Keratinocyte (primary cell): ENCODE data around the gene LRCOL1. TPM values are rescaled to one million over a fixed set of nuclear protein-coding genes. Genes with fewer than 3 reads are reported as not detected.

ENCODE experiments used
- DNase-seq: peaks from one replicate; pipeline ENCODE4 v3.0.0-alpha.2; 2011; ENCODE audit warnings: low read depth, missing footprints, low spot score
- FAIRE-seq: peaks from 2 replicates; lab custom pipeline; 2011; peaks lifted over from hg19 to GRCh38; lab: Jason Lieb, UNC
- H2AFZ ChIP-seq: 2 replicates; pipeline ENCODE4 v1.6.0; 2012; ENCODE audit warnings: low read length, control low read depth, inconsistent platforms; ENCODE audit not compliant: control insufficient read depth
- H3K27ac ChIP-seq: 2 replicates; pipeline ENCODE4 v1.5.1; 2011; ENCODE audit warnings: low read length; ENCODE audit not compliant: control insufficient read depth, insufficient read depth
- H3K27me3 ChIP-seq: 3 replicates; pipeline ENCODE4 v1.6.0; 2011; ENCODE audit warnings: low read length; ENCODE audit not compliant: control insufficient read depth, insufficient read depth; ENCODE audit errors: extremely low read depth
- H3K36me3 ChIP-seq, 2 experiments: 2 replicates in 1 of 2; 3 replicates in 1 of 2; pipeline ENCODE4 v1.5.1; 2011; ENCODE audit warnings: low read length in 2 of 2, mild to moderate bottlenecking in 1 of 2; ENCODE audit not compliant: control insufficient read depth in 2 of 2, insufficient read depth in 2 of 2; ENCODE audit errors: extremely low read depth in 1 of 2
- H3K4me1 ChIP-seq: 3 replicates; pipeline ENCODE4 v1.5.1; 2011; ENCODE audit warnings: low read length; ENCODE audit not compliant: control insufficient read depth, insufficient read depth; ENCODE audit errors: extremely low read depth
- H3K4me2 ChIP-seq: 3 replicates; pipeline ENCODE4 v1.6.0; 2011; ENCODE audit warnings: low read depth, low read length; ENCODE audit not compliant: control insufficient read depth, insufficient read depth; ENCODE audit errors: extremely low read depth
- H3K4me3 ChIP-seq, 3 experiments: fragments of 200-600 bp in 1 of 3; sonication (generic) in 1 of 3; 2 replicates in 2 of 3; 3 replicates in 1 of 3; pipeline ENCODE4 v1.5.1; 2011 to 2016; ENCODE audit warnings: low read length in 3 of 3, mild to moderate bottlenecking in 3 of 3, control low read depth in 2 of 3, inconsistent platforms in 1 of 3, low read depth in 1 of 3, mixed read lengths in 1 of 3, mixed run types in 1 of 3, moderate library complexity in 1 of 3; ENCODE audit not compliant: control insufficient read depth in 2 of 3, insufficient read depth in 2 of 3; ENCODE audit errors: extremely low read depth in 1 of 3
- H3K79me2 ChIP-seq: 2 replicates; pipeline ENCODE4 v1.6.0; 2012; ENCODE audit warnings: low read length; ENCODE audit not compliant: control insufficient read depth, insufficient read depth
- H3K9ac ChIP-seq: 3 replicates; pipeline ENCODE4 v1.6.0; 2011; ENCODE audit warnings: low read length; ENCODE audit not compliant: control insufficient read depth, insufficient read depth; ENCODE audit errors: extremely low read depth
- H3K9me1 ChIP-seq: 3 replicates; pipeline ENCODE4 v1.6.0; 2011; ENCODE audit warnings: low read length; ENCODE audit not compliant: control insufficient read depth, insufficient read depth; ENCODE audit errors: extremely low read depth
- H3K9me3 ChIP-seq: 2 replicates; pipeline ENCODE4 v1.5.1; 2012; ENCODE audit warnings: low read depth, low read length; ENCODE audit not compliant: control insufficient read depth
- H4K20me1 ChIP-seq: 3 replicates; pipeline ENCODE4 v1.6.0; 2011; ENCODE audit warnings: low read length; ENCODE audit not compliant: control insufficient read depth, insufficient read depth; ENCODE audit errors: extremely low read depth
- EZH2 ChIP-seq: IDR thresholded peaks from one replicate; pipeline ENCODE4 v1.6.1; 2012; ENCODE audit warnings: inconsistent platforms, mild to moderate bottlenecking, low read length, moderate library complexity
- dilution Hi-C: fragments of 300-500 bp; cut with MboI; formaldehyde crosslinking; loops from one replicate; pipeline ENCODE4 v1.7.0; 2020; ENCODE audit warnings: low sequenced_read_pairs; ENCODE audit not compliant: extremely low pct_ligation_motif_present
- polyA plus RNA-seq, 5 experiments: library from polyadenylated mRNA; depleted of rRNA in 3 of 5; stranded (reverse) in 3 of 5; stranded (forward) in 1 of 5; unstranded in 1 of 5; fragments of >200 nt; gene quantifications; 1 replicate in 1 of 5; 2 replicates in 3 of 5; 3 replicates in 1 of 5; pipeline versions ENCODE4 v1.2.1 to v1.2.3, GENCODE V29; 2011 to 2012; ENCODE audit warnings: missing spikeins in 2 of 5, low read depth in 1 of 5, low replicate concordance in 1 of 5
- TF ChIP-seq, protein P1 (sequence below), 3 experiments: IDR thresholded peaks in 1 of 3; conservative IDR thresholded peaks in 1 of 3; optimal IDR thresholded peaks in 1 of 3; 2 replicates in 2 of 3; 3 replicates in 1 of 3; pipeline versions ENCODE3 to v1.5.1; 2011; ENCODE audit warnings: low read length in 3 of 3, mild to moderate bottlenecking in 3 of 3, moderate library complexity in 2 of 3, control low read depth in 1 of 3, inconsistent platforms in 1 of 3; ENCODE audit not compliant: insufficient read depth in 2 of 3; ENCODE audit errors: extremely low read depth in 1 of 3

The LRCOL1 gene
- polyA plus RNA-seq, 1 donor (not counting 4 experiments of a cell fraction or from before 2014, with no cell fraction given) = not detected

DNA sequence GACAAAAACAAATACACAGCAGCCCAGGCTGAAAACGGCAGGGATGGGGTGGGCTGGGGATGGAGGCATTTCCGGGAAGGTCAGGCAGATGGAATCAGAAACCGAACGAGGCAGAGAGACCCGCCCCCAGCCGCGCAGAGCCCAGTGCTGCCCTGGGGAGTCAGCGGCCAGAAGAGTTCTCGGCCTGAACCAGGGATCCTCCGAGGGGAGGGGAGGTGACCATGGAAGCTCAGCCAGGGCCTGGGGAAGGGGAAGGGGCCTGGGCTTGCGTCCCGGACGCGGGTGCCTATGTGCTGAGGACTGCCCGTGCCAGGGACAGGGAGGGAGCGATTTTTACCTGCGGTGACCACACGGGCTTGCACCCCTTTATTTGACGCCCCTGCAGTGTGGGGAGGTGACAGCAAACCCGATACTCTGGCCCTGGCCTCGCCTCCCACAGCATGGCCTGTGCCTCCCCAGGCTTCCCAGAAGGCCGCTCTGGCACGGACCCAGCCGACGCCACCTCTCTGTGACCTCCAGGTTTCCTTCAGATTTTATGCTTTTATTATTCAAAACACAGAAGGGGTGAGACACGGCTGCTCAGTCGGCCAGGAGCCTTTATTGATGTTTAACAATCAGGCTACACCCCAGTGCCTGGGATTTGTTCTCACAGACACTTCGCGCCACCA lies 7.7 kb downstream of the LRCOL1 start:
- no peak overlapping the region for H2AFZ ChIP-seq
- dilution Hi-C loops = no loop called here
- H3K79me2 ChIP-seq = no peaks in the 10 kb centered on the region
- no peaks in the 10 kb centered on the region for H4K20me1 ChIP-seq
- no peaks in the 10 kb centered on the region for H3K9me3 ChIP-seq
- no peak overlapping the region for H3K9ac ChIP-seq
- FAIRE-seq (no peak), DNase-seq (no peak)
- H3K4me3 ChIP-seq = no peak overlapping the region
- TF ChIP-seq, protein P1, sequence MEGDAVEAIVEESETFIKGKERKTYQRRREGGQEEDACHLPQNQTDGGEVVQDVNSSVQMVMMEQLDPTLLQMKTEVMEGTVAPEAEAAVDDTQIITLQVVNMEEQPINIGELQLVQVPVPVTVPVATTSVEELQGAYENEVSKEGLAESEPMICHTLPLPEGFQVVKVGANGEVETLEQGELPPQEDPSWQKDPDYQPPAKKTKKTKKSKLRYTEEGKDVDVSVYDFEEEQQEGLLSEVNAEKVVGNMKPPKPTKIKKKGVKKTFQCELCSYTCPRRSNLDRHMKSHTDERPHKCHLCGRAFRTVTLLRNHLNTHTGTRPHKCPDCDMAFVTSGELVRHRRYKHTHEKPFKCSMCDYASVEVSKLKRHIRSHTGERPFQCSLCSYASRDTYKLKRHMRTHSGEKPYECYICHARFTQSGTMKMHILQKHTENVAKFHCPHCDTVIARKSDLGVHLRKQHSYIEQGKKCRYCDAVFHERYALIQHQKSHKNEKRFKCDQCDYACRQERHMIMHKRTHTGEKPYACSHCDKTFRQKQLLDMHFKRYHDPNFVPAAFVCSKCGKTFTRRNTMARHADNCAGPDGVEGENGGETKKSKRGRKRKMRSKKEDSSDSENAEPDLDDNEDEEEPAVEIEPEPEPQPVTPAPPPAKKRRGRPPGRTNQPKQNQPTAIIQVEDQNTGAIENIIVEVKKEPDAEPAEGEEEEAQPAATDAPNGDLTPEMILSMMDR (optimal IDR thresholded peaks at IDR 0.05 in 1 of 3, IDR thresholded peaks at IDR 0.05 in 1 of 3, conservative IDR thresholded peaks at IDR 0.05 in 1 of 3; ENCODE audit: extremely low read depth in 1 of 3, insufficient read depth in 2 of 3, low read length in 3 of 3) = no peak
- no peak for TF ChIP-seq EZH2
- peaks cover 74% of the 10 kb centered on the region for H3K27me3 ChIP-seq
- no peak overlapping the region for H3K4me2 ChIP-seq
- H3K4me1 ChIP-seq = peaks cover 5% of the 10 kb centered on the region
- no peaks in the 10 kb centered on the region for H3K9me1 ChIP-seq
- no peak overlapping the region for H3K27ac ChIP-seq
- H3K36me3 ChIP-seq = no peaks in the 10 kb centered on the region

DNA sequence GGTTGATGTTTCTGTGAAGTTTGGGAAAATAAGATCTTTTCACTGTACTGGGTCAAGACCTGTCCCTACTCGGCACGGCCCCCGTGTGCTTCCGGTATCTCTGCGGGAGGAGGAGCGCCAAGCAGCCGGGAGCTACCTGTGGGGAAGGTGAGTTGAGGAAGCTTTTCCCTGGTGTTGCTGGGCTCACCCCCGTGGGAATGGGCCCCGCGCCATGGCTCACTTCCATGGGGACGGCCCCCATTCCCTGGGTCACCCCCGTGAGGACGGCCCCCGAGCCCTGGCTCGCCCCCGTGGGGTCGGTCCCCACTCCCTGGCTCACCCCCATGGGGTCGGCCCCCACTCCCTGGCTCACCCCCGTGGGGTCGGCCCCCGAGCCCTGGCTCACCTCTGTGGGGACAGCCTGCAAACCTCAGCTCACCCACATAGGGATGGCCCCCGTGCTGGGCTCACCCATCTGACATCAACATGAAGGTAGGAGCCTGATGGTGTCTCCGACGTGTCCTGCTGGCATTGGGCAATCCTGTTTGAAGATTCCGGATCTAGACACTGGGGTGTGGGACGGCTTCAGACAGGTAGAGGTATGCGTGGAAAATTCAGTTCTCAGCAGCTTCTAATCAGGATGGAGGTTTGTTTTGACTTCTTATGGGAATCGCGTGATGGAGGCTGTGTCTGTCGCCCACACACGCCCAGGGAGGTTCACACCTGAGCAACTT lies 9.1 kb downstream of the LRCOL1 start:
- dilution Hi-C loops = no loop called here
- Histone ChIP-seq H3K4me2 (peak overlapping the region; percentile 46), H3K27me3 (peaks cover 64% of the 10 kb centered on the region), H3K27ac (no peak overlapping the region), H4K20me1 (no peaks in the 10 kb centered on the region), H2AFZ (peak overlapping the region; percentile 1), H3K4me3 (peak overlapping the region in 2 of 3 experiments; percentile 24 to 27), H3K79me2 (no peaks in the 10 kb centered on the region), H3K9me1 (no peaks in the 10 kb centered on the region), H3K9me3 (no peaks in the 10 kb centered on the region), H3K36me3 (no peaks in the 10 kb centered on the region), H3K4me1 (peaks cover 5% of the 10 kb centered on the region), H3K9ac (peak overlapping the region; percentile 11)
- DNase-seq (no peak), FAIRE-seq (no peak)
- TF ChIP-seq, protein P1 (optimal IDR thresholded peaks at IDR 0.05 in 1 of 3, IDR thresholded peaks at IDR 0.05 in 1 of 3, conservative IDR thresholded peaks at IDR 0.05 in 1 of 3; ENCODE audit: extremely low read depth in 1 of 3, insufficient read depth in 2 of 3, low read length in 3 of 3) = no peak
- no peak for TF ChIP-seq EZH2
